Cortex of kidney (tissue), 1 donor: ENCODE results near the gene ZNF133.
A peak's percentile ranks its signal among the peaks of the same experiment; 100 is the strongest.
"Not testable (repeated sequence)": the region's sequence is repeated elsewhere in the genome, so short reads cannot be mapped to it uniquely, and the experiment has no call there.

ENCODE experiments used
- DNase-seq: peaks from one replicate; lab custom pipeline; 2025; lab: John Stamatoyannopoulos, UW

Gene ZNF133

DNA sequence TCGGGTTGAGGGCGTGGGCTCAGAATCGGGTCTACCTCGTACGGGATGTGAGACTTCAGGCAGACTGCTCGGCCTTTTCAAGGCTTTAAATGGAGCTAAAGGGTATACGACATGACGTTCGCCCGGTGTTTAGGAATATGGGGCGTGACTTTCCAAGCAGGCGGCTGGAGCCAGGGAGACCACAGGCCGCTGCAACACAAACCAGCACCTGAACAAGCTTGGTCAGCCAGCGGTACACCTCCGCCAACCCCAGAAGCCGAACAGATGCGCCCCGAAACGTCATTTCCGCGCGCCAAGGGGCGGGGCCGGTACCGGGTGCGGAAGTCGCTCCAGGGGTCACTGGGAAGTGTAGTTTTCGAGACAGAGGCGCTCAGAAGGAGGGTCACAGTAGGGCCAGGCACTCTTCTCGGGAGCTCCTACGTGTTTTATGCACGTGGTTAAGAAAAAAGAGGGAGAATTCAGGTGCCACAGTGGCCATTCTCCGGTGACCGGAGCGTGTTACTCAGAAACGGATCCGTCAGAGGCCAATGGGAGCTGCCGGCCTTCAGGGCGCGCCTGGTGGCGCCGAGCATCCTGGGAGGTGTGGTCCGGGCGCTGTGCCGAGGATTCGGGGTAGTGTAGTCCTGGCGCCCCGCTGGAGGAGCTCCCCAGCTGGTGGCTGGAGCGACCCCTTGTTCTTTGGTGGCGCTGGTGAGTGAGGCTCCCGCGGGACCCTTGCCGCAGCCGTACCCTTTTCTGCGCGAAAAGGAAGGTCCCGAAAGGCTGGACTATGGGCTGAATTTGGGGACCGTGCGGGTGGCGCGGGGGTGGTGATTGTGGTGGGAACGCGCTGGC, at the start of gene ZNF133:
Gene ZNF133, plus strand, starts transcription at position 613 of the 834 bp plus-strand sequence. CDS start 17,160 bp downstream, outside the sequence.
- peak; percentile 87 for DNase-seq

GRCh38 chr20:18240997-18241396, 47.3 kb upstream of the ZNF133 start:
- no peak for DNase-seq

DNA sequence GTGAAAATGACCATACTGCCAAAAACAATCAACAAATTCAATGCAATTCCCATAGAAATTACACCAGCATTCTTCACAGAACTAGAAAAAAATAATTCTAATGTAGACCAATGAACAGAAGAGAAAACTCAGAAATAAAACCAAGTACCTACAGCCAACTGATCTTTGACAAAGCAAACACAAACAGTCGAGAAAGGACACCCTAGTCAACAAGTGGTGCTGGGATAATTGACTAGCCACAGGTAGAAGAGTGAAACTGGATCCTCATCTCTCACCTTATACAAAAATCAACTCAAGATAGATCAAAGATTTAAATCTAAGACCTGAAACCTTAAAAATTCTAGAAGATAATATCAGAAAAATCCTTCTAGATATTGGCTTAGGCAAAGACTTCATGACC, 44.5 kb upstream of the ZNF133 start:
- no peak for DNase-seq

GRCh38 chr20:18248545-18248944, 39.8 kb upstream of the ZNF133 start:
- not testable (repeated sequence) for DNase-seq

DNA sequence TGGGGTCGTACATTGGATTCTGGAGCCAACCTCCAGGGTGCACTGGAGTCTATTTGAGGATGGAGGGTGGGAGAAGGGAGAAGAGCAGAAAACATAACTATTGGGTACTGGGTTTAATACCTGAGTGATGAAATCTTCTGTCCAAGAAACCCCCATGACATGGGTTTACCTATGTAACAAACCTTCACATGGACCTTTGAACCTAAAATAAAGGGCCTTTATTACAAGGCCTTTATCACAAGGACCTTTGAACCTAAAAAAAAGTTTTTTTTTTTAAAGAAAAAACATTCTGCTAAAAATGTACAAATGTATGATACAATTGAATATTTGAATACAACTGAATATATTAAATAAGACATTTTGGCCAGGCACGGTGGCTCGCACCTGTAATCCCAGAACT, 38.1 kb upstream of the ZNF133 start:
- no peak for DNase-seq

DNA sequence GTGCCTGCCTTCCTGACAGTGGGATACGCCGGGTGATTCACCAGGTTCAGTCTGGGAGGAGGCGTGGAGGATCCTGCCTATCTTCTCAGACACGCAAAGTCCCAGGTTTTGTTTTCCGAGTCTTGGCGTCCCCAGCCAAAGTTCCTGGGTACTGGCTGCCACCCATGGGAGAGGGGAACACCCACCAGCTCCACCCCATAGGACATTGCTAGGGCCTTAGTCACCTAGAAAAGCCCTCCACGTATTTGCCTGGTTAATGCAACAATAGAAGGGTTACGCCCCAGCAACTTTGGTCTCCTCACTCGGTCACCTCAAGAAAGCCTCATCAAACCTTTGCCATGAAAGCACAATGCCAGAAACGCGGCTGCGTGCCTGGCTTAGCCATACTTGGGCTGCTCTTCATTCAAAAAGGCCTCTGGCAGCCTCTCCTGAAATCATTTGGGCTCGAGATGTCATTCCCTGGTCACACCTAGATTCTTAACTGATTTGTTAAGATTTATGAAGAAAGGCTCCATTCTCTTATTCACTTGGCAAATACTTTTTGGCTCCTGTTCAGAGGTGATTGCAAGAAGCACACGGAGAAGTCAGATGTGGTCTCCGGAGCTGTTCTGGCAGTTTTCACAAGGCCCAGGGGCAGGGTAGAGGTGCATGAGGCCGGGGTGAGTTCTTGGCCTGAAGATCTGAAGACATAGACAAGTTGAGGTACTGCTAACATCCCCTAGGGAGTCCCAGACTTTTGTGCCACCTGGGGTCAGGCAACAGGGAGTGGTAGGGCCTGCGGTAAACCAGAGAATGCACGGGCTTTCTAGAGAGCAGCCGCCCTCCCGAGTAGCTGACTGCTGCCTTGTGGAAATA, 35.5 kb upstream of the ZNF133 start:
- DNase-seq = no peak

DNA sequence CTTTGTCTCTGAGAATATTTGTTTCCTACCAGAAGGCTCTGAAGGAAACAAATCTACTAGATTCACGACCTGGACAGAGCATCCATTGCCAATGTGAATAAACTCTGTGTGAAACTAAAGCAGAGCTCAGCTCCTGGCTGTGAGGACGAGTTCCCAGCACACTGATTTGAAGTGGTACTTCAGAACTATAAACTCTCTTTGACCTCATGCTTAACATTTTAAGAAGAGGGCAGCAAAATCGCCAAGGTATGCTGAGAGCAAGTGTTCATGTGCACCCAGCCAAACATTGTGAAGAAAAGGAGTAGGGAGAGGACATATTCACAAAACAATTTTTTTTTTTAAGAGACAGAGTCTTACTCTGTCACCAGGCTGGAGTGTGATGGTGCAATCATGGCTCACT, 33.7 kb upstream of the ZNF133 start:
- no peak for DNase-seq

DNA sequence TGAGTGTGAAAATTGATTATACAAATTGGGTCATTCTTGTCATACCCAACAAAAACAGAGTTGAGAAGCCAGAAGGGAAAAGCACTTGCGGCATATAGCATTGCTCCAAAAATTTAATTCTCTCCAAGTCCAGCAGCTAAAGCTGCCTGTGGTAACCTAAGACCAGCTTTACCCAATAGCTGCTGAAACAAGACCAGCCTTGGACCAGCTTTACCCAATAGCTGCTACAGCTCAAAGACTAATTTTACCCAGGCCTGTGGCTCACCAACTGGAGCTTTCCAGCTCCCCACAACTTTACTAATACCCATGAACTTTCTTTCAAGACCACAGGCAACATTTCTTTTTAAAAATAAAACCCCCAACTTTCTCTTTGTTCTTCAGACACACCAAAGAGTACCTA, 32.8 kb upstream of the ZNF133 start:
- no peak for DNase-seq

DNA sequence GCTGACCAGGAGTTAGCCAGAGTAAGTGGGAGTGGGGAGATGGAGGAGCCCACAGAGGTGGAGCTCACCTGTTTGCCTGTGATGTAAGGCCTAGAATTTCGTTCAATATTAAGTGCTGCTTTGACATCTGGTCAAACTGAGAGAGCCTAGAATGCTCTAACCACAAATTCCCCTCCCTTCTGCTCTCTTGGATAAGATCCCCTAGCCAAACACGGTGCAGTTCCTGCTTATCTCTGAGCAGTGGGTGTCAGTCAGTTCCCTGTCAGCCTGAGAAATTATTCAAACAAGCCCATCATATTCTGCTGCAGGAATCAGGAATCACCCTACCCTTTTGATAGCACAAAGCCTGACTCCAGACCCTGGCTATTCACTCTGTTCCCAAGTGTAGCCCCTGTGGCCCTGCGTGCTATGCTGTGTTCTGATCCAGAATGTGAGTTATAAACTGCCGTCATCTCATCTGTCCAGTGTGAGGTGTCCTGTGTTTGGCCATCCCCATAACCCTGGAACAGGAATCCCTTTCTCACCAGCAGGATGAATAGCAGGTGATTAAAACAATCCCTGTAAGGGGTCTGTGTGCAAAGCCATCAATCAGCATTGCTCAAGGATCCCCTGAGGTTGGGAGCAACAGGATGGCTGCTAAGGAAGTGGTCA, 31.8 kb upstream of the ZNF133 start:
- DNase-seq = no peak

- DNase-seq = no peak
Observed at GRCh38 chr20:18258126-18258860, 30.0 kb upstream of the ZNF133 start.

DNA sequence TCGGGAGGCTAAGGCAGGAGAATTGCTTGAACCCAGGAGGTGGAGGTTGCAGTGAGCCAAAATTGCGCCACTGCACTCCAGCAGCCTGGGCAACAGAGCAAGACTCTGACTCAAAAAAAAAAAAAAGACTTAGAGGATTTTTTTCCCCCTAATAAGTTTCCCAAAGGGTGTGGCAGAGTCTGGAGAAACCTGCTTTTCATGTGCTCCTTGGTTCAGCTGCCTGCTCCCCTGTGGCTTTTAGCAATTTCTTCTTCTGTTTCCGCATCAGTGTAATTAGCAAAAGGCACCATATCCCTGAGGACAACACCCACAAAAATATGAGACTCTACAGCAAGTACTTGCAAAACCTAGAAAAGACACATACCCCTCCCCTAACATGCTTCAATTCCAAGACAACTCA, 28.6 kb upstream of the ZNF133 start:
- DNase-seq = no peak

DNA sequence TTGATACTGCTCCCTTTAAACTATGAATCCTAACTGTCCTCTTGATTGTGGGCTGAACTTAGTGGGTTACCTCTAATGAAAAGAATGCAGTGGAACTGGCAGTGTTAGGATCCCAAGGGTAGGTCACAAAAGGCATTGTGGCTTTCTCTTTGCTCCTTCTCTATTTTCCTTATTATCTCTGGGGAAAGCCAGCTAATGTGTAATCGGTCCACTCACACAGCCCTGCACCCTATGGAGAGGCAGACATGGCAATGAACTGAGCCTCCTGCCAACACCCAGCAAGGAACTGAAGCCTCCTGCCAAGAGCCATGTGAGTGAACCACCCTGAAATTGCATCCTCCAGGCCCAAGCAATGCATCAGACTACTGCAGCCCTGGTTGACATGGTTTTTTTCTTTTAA, 24.6 kb upstream of the ZNF133 start:
- no peak for DNase-seq

DNA sequence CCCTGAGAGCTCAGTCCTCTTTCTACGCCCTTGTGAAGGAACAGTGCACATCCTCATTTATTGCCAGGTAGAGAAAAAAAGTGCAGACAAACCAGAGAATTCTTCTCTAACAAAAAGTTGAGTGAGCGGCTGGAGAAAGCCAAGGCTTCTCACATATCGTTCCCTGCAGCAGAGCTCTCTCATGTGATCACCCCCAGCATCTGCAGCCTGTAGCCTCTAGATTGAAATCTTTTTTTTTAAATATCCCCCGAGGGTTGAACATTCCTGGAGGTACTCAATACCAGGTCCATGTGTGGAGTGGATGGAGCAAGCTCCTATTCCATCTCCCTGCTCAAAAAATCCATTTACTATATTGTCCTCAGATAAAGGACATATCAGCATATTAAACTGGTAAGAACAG, 22.9 kb upstream of the ZNF133 start:
- no peak for DNase-seq

DNA sequence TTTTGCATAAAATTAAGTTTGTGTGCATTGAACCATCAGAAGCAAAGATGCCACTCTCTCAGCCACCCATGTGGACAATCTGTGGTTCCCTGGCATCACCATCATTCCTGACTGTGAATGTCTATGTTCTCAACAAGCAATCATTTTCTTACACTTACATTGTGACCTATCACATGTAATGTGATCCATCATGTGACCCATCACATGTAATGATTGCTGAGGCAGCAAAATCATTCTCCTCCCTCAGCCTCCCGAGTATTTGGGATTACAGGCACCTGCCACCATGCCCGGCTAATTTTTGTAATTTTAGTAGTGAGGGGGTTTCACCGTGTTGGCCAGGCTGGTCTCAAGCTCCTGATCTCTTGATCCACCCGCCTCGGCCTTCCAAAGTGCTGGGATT, 22.0 kb upstream of the ZNF133 start:
- DNase-seq = no peak

DNA sequence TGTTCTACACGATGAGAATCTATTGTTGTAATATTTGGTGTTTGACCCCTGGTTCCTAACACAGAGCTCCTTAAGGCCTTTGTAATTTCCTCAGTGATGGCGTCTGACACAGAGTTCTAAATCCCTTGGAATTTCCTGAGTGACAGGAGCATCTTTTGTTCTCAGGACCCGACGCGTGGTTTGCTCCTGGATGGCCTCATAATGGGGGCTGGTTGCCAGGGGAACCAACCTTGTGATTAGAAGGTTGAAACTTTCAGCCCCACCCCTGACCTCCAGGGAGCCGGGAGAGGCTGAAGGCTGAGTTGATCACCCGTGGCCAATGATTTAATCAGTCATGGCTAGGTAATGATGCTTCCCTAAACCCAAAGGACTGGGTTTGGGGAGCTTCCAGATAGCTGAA, 20.5 kb upstream of the ZNF133 start:
- DNase-seq = no peak

DNA sequence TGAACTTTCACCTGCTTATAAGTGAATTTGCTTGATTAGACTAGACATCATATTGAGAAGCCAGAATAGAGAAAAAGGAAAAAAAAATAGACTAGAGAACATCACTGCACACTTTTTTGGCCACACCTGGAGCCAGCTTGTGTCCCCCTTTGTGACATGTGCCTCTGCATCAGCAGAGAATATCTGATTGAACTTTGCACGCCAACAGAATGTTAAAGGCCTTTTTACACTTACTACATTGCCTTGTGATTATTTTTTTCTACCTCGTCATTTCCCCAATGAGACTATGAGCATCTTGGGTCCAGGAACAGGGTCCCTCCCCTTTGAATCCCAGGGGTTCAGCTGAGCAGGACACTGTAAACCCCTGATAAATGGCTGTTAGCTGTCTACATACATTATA, 17.2 kb upstream of the ZNF133 start:
- DNase-seq = no peak

DNA sequence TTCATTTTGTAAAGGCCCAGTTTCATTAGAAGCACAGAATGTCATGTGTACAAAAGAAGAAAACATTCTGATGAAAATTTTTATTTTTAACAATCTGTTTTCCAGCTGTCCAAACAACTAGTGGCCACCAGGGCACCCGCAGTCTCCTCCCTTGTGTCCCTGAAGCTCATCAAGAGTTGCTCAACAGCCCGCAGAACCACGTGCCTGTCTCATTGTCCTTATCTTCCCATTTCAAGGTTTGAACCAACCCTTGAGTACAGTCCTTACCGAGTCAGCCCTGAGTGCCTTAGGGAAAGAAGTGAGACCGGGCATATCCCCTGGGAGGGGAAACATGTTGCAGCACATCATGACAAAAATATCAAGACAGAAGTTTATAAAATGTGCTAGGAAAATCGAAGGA, 15.9 kb upstream of the ZNF133 start:
- no peak for DNase-seq

GRCh38 chr20:18273738-18274137, 14.6 kb upstream of the ZNF133 start:
- no peak for DNase-seq

GRCh38 chr20:18275960-18276359, 12.4 kb upstream of the ZNF133 start:
- DNase-seq = not testable (repeated sequence)

GRCh38 chr20:18276821-18277220, 11.5 kb upstream of the ZNF133 start:
- DNase-seq = no peak

- DNase-seq = no peak
Observed at GRCh38 chr20:18279242-18279641, 9.1 kb upstream of the ZNF133 start.
